ENCODE measurements around the gene GDF10. TPM values are rescaled to one million over a fixed set of nuclear protein-coding genes. Genes with fewer than 3 reads are reported as not detected.

Gene GDF10
- total and polyA plus RNA-seq, 9 of the 15 experiments (the other 6 are each of a cell fraction or from before 2014, with no cell fraction given), result 0.03 to 0.20 (median 0.11) TPM; not detected in 6

DNA sequence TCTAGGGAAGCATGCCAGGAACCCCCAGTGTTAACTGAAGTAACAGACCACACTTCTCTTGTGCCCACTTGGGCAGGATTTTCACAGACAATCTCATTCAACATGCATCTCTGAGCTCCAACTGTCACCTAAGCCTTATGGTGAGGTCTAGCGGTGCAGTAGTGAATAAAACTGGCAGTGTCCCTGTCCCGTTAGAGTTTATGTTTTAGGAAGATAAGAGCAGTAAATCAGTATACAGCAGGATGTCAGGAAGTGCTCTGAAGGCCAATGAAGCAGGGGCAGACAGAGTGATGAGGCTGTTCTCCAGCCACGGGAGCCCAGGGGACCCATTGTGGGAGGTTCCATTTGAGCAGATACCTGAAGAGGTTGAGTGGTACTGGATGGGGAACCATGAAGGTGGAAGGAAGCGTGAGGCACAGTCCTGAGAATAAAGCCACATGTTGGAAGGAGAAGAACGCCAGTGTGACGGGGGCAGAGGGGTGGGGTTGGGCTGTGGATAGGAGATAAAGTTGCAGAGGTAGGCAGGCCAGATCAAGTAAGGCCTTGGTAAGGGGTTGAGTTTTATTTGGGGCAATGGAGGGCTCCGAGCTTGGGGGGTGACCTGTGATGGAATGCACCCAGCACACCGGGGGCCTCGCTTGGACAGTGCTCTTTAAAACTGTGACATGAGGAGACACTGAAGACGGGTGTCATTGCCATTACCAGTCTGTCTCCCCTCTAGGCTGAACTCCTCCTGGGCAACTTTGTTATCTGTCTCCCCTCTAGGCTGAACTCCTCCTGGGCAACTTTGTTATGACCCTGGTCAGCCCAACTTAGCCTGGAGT lies 6.6 kb downstream of the GDF10 start (continued):
- TF ChIP-seq, protein P1, sequence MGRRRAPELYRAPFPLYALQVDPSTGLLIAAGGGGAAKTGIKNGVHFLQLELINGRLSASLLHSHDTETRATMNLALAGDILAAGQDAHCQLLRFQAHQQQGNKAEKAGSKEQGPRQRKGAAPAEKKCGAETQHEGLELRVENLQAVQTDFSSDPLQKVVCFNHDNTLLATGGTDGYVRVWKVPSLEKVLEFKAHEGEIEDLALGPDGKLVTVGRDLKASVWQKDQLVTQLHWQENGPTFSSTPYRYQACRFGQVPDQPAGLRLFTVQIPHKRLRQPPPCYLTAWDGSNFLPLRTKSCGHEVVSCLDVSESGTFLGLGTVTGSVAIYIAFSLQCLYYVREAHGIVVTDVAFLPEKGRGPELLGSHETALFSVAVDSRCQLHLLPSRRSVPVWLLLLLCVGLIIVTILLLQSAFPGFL (CRISPR knock-in tag; IDR thresholded peaks at IDR 0.05), result no peak
- TF ChIP-seq HOXB6 (CRISPR knock-in tag; IDR thresholded peaks at IDR 0.05; ENCODE audit: borderline replicate concordance) (no peak), POLR3G (IDR thresholded peaks at IDR 0.05; ENCODE audit: extremely low read depth, insufficient read length, insufficient replicate concordance) (no peak), HNRNPL (IDR thresholded peaks at IDR 0.05; ENCODE audit: low read depth, low read length) (no peak), DIDO1 (tag; IDR thresholded peaks at IDR 0.05; ENCODE audit: low read depth) (no peak), POLR2AphosphoS5 (IDR thresholded peaks at IDR 0.05; ENCODE audit: control insufficient read depth, insufficient read depth, low read depth, low read length) (peak; percentile 30; the same call in 1 of the 2 replicates), ZNF384 (IDR thresholded peaks at IDR 0.05; ENCODE audit: low read depth, low read length) (no peak), NR1H2 (CRISPR knock-in tag; IDR thresholded peaks at IDR 0.05) (no peak), BRD4 (IDR thresholded peaks at IDR 0.05) (no peak), ZEB2 (IDR thresholded peaks at IDR 0.05) (peak; percentile 83; the same call in 1 of the 2 replicates), RBBP5 (IDR thresholded peaks at IDR 0.05; ENCODE audit: borderline replicate concordance, insufficient read depth, low read length, poor library complexity, severe bottlenecking) (no peak), POLR3A (IDR thresholded peaks at IDR 0.05; ENCODE audit: borderline replicate concordance, extremely low read depth, insufficient read depth, insufficient read length) (no peak), HDAC3 (IDR thresholded peaks at IDR 0.05; ENCODE audit: borderline replicate concordance, partially characterized antibody) (no peak), CHD1 (IDR thresholded peaks at IDR 0.05; ENCODE audit: low read length) (no peak), NCOR1 (IDR thresholded peaks at IDR 0.05) (peak; percentile 83), PTTG1 (tag; IDR thresholded peaks at IDR 0.05; ENCODE audit: low read depth) (no peak), BHLHE40 (IDR thresholded peaks at IDR 0.05; ENCODE audit: low read length) (no peak), HLTF (IDR thresholded peaks at IDR 0.05) (no peak), ZNF75A (CRISPR knock-in tag; IDR thresholded peaks at IDR 0.05) (no peak), TRIM24 (IDR thresholded peaks at IDR 0.05) (peak in 1 of 2 experiments; percentile 21; a peak in 1 of 4 replicates), CBFA2T2 (conservative IDR thresholded peaks at IDR 0.05) (peak; percentile 81)
- TF ChIP-seq, protein P2, sequence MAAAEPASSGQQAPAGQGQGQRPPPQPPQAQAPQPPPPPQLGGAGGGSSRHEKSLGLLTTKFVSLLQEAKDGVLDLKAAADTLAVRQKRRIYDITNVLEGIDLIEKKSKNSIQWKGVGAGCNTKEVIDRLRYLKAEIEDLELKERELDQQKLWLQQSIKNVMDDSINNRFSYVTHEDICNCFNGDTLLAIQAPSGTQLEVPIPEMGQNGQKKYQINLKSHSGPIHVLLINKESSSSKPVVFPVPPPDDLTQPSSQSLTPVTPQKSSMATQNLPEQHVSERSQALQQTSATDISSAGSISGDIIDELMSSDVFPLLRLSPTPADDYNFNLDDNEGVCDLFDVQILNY (CRISPR knock-in tag; IDR thresholded peaks at IDR 0.05), result no peak
- TF ChIP-seq, protein P3, sequence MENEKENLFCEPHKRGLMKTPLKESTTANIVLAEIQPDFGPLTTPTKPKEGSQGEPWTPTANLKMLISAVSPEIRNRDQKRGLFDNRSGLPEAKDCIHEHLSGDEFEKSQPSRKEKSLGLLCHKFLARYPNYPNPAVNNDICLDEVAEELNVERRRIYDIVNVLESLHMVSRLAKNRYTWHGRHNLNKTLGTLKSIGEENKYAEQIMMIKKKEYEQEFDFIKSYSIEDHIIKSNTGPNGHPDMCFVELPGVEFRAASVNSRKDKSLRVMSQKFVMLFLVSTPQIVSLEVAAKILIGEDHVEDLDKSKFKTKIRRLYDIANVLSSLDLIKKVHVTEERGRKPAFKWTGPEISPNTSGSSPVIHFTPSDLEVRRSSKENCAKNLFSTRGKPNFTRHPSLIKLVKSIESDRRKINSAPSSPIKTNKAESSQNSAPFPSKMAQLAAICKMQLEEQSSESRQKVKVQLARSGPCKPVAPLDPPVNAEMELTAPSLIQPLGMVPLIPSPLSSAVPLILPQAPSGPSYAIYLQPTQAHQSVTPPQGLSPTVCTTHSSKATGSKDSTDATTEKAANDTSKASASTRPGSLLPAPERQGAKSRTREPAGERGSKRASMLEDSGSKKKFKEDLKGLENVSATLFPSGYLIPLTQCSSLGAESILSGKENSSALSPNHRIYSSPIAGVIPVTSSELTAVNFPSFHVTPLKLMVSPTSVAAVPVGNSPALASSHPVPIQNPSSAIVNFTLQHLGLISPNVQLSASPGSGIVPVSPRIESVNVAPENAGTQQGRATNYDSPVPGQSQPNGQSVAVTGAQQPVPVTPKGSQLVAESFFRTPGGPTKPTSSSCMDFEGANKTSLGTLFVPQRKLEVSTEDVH (IDR thresholded peaks at IDR 0.05; ENCODE audit: low read depth, partially characterized antibody), result no peak

Data from K562 (cell line).